HepG2 (cell line): ENCODE results near the gene OSBPL9. TPM values are rescaled to one million over a fixed set of nuclear protein-coding genes. Genes with fewer than 3 reads are reported as not detected.

Experiments
- ATAC-seq: fragments of 200-7000 bp; cut with Tn5 transposase; 3 replicates; pipeline ENCODE4 v1.9.1; 2020; ENCODE audit warnings: mild to moderate bottlenecking, moderate library complexity
- BruUV-seq: library from RNA; stranded (reverse); fragments of 400-500 nt; replicated peaks from 2 replicates; lab custom pipeline; 2021; lab: Mats Ljungman, UMichigan
- CTCF ChIA-PET: fragments of 300-600 bp; formaldehyde crosslinking; extraction: SDS; loops from one replicate; lab custom pipeline; 2021; ENCODE audit warnings: low total read pairs, inconsistent platforms, low intra/inter-chr PET ratio; lab: Yijun Ruan, JAX
- POLR2A ChIA-PET: fragments of 350-600 bp; sonication (Branson Sonifier 250); formaldehyde crosslinking; loops from one replicate; lab custom pipeline; 2020; ENCODE audit warnings: antibody characterized with exemption, inconsistent platforms; lab: Yijun Ruan, JAX
- DNase-seq: peaks from one replicate; pipeline ENCODE4 v3.0.0-alpha.2; 2015; ENCODE audit warnings: low spot score
- FAIRE-seq: peaks from 3 replicates; lab custom pipeline; 2011; peaks lifted over from hg19 to GRCh38; lab: Jason Lieb, UNC
- H2AFZ ChIP-seq: one replicate; pipeline ENCODE4 v1.6.1; 2011; ENCODE audit warnings: low read length, inconsistent platforms
- H3K27ac ChIP-seq: fragments of 300-600 bp; 3 replicates; pipeline ENCODE4 v1.8.0; 2011; ENCODE audit warnings: mixed run types, mild to moderate bottlenecking, mixed read lengths, low read length, inconsistent platforms; ENCODE audit not compliant: insufficient read depth; ENCODE audit errors: extremely low read length
- H3K27me3 ChIP-seq, 2 experiments: fragments of 200-600 bp in 1 of 2; 2 replicates in 1 of 2; 3 replicates in 1 of 2; pipeline versions ENCODE4 v1.6.0 to v1.8.0; 2011; ENCODE audit warnings: low read length in 2 of 2, mild to moderate bottlenecking in 2 of 2, moderate library complexity in 2 of 2, inconsistent platforms in 1 of 2; ENCODE audit not compliant: insufficient read depth in 2 of 2, control insufficient read depth in 1 of 2
- H3K36me3 ChIP-seq, 2 experiments: fragments of 200-600 bp in 1 of 2; replicated peaks in 1 of 2; 2 replicates in 1 of 2; 3 replicates in 1 of 2; pipeline versions ENCODE4 v1.5.1 to v1.8.0; 2011; ENCODE audit warnings: low read length in 2 of 2, inconsistent platforms in 1 of 2; ENCODE audit not compliant: insufficient read depth in 2 of 2, control insufficient read depth in 1 of 2
- H3K4me1 ChIP-seq: 2 replicates; pipeline ENCODE4 v1.5.1; 2012; ENCODE audit warnings: low read length, inconsistent platforms; ENCODE audit not compliant: insufficient read depth
- H3K4me2 ChIP-seq: 2 replicates; pipeline ENCODE4 v1.6.0; 2011; ENCODE audit warnings: low read depth, low read length, inconsistent platforms
- H3K4me3 ChIP-seq, 3 experiments: fragments of 200-600 bp in 1 of 3; sonication (generic), shearing (Covaris generic) in 1 of 3; replicated peaks in 1 of 3; 2 replicates each; pipeline ENCODE4 v1.5.1; 2011 to 2016; ENCODE audit warnings: low read length in 3 of 3, inconsistent platforms in 2 of 3, low read depth in 2 of 3, mild to moderate bottlenecking in 2 of 3, control low read depth in 1 of 3, mixed read lengths in 1 of 3; ENCODE audit not compliant: insufficient read depth in 1 of 3
- H3K79me2 ChIP-seq: one replicate; pipeline ENCODE4 v1.6.1; 2011; ENCODE audit warnings: low read length, inconsistent platforms; ENCODE audit not compliant: insufficient read depth
- H3K9ac ChIP-seq: 2 replicates; pipeline ENCODE4 v1.6.0; 2011; ENCODE audit warnings: mild to moderate bottlenecking, low read depth, low read length, inconsistent platforms; ENCODE audit not compliant: insufficient read depth
- H3K9me3 ChIP-seq: 2 replicates; pipeline ENCODE4 v1.5.1; 2012; ENCODE audit warnings: mild to moderate bottlenecking, low read length
- H4K20me1 ChIP-seq: 2 replicates; pipeline ENCODE4 v1.6.0; 2011; ENCODE audit warnings: inconsistent platforms, mild to moderate bottlenecking, low read length, moderate library complexity; ENCODE audit not compliant: insufficient read depth
- GMEB1 ChIP-seq: sonication (generic); formaldehyde crosslinking; IDR thresholded peaks from 2 replicates; pipeline ENCODE4 v1.5.1; 2020; ENCODE audit warnings: missing genetic modification reagents, mild to moderate bottlenecking, borderline replicate concordance
- HMG20B ChIP-seq: conservative IDR thresholded peaks from 2 replicates; pipeline ENCODE4 v1.6.1; 2016; ENCODE audit warnings: missing genetic modification reagents, missing compliant biosample characterization
- ISL2 ChIP-seq: sonication (generic); formaldehyde crosslinking; IDR thresholded peaks from 2 replicates; pipeline ENCODE4 v1.5.0; 2020; ENCODE audit warnings: missing genetic modification reagents
- KMT2A ChIP-seq: sonication (generic); formaldehyde crosslinking; IDR thresholded peaks from 2 replicates; pipeline ENCODE4 v1.4.0; 2020; ENCODE audit warnings: missing genetic modification reagents
- MEF2D ChIP-seq: sonication (generic); formaldehyde crosslinking; IDR thresholded peaks from 2 replicates; pipeline ENCODE4 v1.5.1; 2020; ENCODE audit warnings: mild to moderate bottlenecking, missing genetic modification reagents
- RBM22 ChIP-seq: fragments of 200-400 bp; formaldehyde crosslinking; optimal IDR thresholded peaks from 2 replicates; pipeline ENCODE3; 2017; ENCODE audit warnings: mild to moderate bottlenecking, low read length, moderate library complexity
- RBM39 ChIP-seq: fragments of 200-400 bp; formaldehyde crosslinking; IDR thresholded peaks from one replicate; pipeline ENCODE4 v1.6.1; 2018; ENCODE audit warnings: antibody characterized with exemption, mild to moderate bottlenecking, low read depth, low read length; ENCODE audit not compliant: poor library complexity, severe bottlenecking
- SAP130 ChIP-seq: IDR thresholded peaks from 2 replicates; pipeline ENCODE4 v1.6.1; 2016; ENCODE audit warnings: low read depth
- SRSF1 ChIP-seq: fragments of 200-400 bp; formaldehyde crosslinking; optimal IDR thresholded peaks from 2 replicates; pipeline ENCODE3; 2017; ENCODE audit warnings: mild to moderate bottlenecking, low read depth, low read length, moderate library complexity
- STAT5B ChIP-seq: sonication (generic); formaldehyde crosslinking; IDR thresholded peaks from 2 replicates; pipeline ENCODE4 v1.4.0; 2020; ENCODE audit warnings: missing genetic modification reagents
- TEAD2 ChIP-seq: sonication (generic); formaldehyde crosslinking; IDR thresholded peaks from 2 replicates; pipeline ENCODE4 v1.9.0; 2021; ENCODE audit warnings: missing genetic modification reagents
- ZC3H4 ChIP-seq: sonication (generic); formaldehyde crosslinking; IDR thresholded peaks from 2 replicates; pipeline ENCODE4 v1.4.0; 2020; ENCODE audit warnings: missing genetic modification reagents, borderline replicate concordance
- ZNF230 ChIP-seq: sonication (generic); formaldehyde crosslinking; IDR thresholded peaks from 2 replicates; pipeline ENCODE4 v1.4.0; 2020; ENCODE audit warnings: mild to moderate bottlenecking, missing genetic modification reagents
- ZNF256 ChIP-seq: sonication (generic); formaldehyde crosslinking; conservative IDR thresholded peaks from 2 replicates; pipeline ENCODE4 v1.4.0; 2020; ENCODE audit warnings: missing genetic modification reagents
- ZNF441 ChIP-seq: sonication (generic); formaldehyde crosslinking; IDR thresholded peaks from 2 replicates; pipeline ENCODE4 v1.7.0; 2021; ENCODE audit warnings: missing genetic modification reagents, borderline replicate concordance
- ZNF75D ChIP-seq: sonication (generic); formaldehyde crosslinking; IDR thresholded peaks from 2 replicates; pipeline ENCODE4 v1.8.1; 2023; ENCODE audit warnings: missing genetic modification reagents, mild to moderate bottlenecking, borderline replicate concordance
- ZNF878 ChIP-seq: sonication (generic); formaldehyde crosslinking; IDR thresholded peaks from 2 replicates; pipeline ENCODE4 v1.8.1; 2023; ENCODE audit warnings: mild to moderate bottlenecking, missing genetic modification reagents, moderate library complexity
- WGBS: methylation state at CpG from one replicate; pipeline ENCODE4 v1.1.6; 2017; ENCODE audit warnings: low lambda C conversion rate; 5-methylcytosine and 5-hydroxymethylcytosine counted together
- in situ Hi-C: cut with HindIII; loops from 2 replicates; pipeline ENCODE4 v1.10.0; 2017; ENCODE audit warnings: low pct_unique_long_range_greater_than_20kb; ENCODE audit not compliant: extremely low pct_ligation_motif_present
- intact Hi-C: fragments of 100-400 bp; cut with micrococcal nuclease; formaldehyde crosslinking; loops from one replicate; pipeline ENCODE4 v1.10.0; 2022; ENCODE audit not compliant: unreplicated experiment
- polyA plus RNA-seq, 8 experiments: library from polyadenylated mRNA; depleted of rRNA in 3 of 8; stranded (reverse) in 7 of 8; unstranded in 1 of 8; fragments of >200 nt; fragmentation: Illumina TruSeq in 4 of 8; extraction: Trizol in 4 of 8; gene quantifications; 2 replicates each; pipeline versions ENCODE4 v1.2.1 to v1.2.3, GENCODE V29; 2011 to 2016; ENCODE audit warnings: low read depth in 4 of 8, missing spikeins in 1 of 8, mixed read lengths in 1 of 8; ENCODE audit not compliant: insufficient read depth in 1 of 8
- total RNA-seq, 5 experiments: library from RNA; depleted of rRNA; stranded (reverse); fragments of >200 nt; fragmentation: Illumina TruSeq; extraction: Trizol; gene quantifications; 2 replicates each; pipeline ENCODE4 v1.2.3, GENCODE V29; 2016; ENCODE audit warnings: low read depth in 1 of 5
- TF ChIP-seq, protein P1 (sequence below): sonication (generic); formaldehyde crosslinking; IDR thresholded peaks from 2 replicates; pipeline ENCODE4 v1.8.1; 2023; ENCODE audit warnings: mild to moderate bottlenecking, missing genetic modification reagents

OSBPL9 gene
- total and polyA plus RNA-seq, 2 of the 13 experiments (the other 11 are each of a cell fraction or from before 2014, with no cell fraction given) = 83.6 to 142 TPM

- TF ChIP-seq ZNF256 (no peak), KMT2A (CRISPR knock-in tag) (no peak), RBM22 (peak; percentile 62), TEAD2 (CRISPR knock-in tag) (no peak), RBM39 (no peak), HMG20B (CRISPR knock-in tag) (no peak), MEF2D (no peak)
- no peaks in the 10 kb centered on the region for H3K79me2 ChIP-seq
- POLR2A ChIA-PET = no interaction called here
- no peak overlapping the region for H3K4me3 ChIP-seq
- H3K9ac ChIP-seq = no peak overlapping the region
- BruUV-seq = no TSS peak
- peaks cover 27 to 75% of the 10 kb centered on the region in 2 experiments for H3K36me3 ChIP-seq
- intact Hi-C loops = no loop called here
- no peaks in the 10 kb centered on the region for H3K27me3 ChIP-seq
- CTCF ChIA-PET = no interaction called here
- H3K9me3 ChIP-seq = no peaks in the 10 kb centered on the region
- no peaks in the 10 kb centered on the region; the same call in 1 of the 2 replicates for H4K20me1 ChIP-seq
- ATAC-seq = no peak
- DNase-seq = no peak
- WGBS = 100% methylated on average over 3 of the region's 3 CpGs
- no peak overlapping the region for H2AFZ ChIP-seq
- no peak for FAIRE-seq
- in situ Hi-C loops = no loop called here
- H3K4me1 ChIP-seq = no peaks in the 10 kb centered on the region
- H3K4me2 ChIP-seq = no peak overlapping the region
- no peak overlapping the region for H3K27ac ChIP-seq
These were observed 164.0 kb downstream of the OSBPL9 start for GRCh38 chr1:51780927-51781326.

DNA sequence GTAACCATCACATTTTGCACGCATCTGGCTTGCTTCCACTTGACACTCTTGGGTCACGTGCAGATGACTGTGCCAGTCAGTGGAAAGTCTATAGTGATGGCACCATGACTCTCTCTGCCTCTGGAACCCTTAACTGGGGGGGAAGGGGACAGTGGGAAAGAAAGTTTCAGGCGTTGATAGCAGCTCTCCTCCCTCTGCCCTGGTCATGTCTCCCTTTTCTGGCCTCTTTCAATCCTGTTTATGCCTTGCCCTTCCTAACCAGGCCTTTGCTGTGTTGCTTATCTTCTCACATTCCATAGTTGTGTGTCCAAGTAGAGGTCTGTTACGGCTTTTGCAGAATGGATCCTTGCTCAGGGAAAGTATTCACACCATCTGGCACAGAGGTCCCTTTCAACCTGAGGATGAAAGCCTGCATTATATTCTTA lies 168.1 kb downstream of the OSBPL9 start:
- H3K27ac ChIP-seq = no peak overlapping the region
- no peak overlapping the region for H3K9ac ChIP-seq
- intact Hi-C loops (no loop called here), in situ Hi-C loops (no loop called here)
- no TSS peak for BruUV-seq
- H3K36me3 ChIP-seq = peaks cover 39 to 80% of the 10 kb centered on the region in 2 experiments
- CTCF ChIA-PET = no interaction called here
- H4K20me1 ChIP-seq = no peaks in the 10 kb centered on the region
- FAIRE-seq = no peak
- DNase-seq = no peak
- no peaks in the 10 kb centered on the region for H3K79me2 ChIP-seq
- TF ChIP-seq ZNF230 (CRISPR knock-in tag) = no peak
- no peak for TF ChIP-seq ISL2
- TF ChIP-seq SAP130 (CRISPR knock-in tag) = no peak
- TF ChIP-seq ZNF75D (CRISPR knock-in tag) = no peak
- no peak for TF ChIP-seq ZC3H4
- no peak for TF ChIP-seq STAT5B
- TF ChIP-seq, protein P1, sequence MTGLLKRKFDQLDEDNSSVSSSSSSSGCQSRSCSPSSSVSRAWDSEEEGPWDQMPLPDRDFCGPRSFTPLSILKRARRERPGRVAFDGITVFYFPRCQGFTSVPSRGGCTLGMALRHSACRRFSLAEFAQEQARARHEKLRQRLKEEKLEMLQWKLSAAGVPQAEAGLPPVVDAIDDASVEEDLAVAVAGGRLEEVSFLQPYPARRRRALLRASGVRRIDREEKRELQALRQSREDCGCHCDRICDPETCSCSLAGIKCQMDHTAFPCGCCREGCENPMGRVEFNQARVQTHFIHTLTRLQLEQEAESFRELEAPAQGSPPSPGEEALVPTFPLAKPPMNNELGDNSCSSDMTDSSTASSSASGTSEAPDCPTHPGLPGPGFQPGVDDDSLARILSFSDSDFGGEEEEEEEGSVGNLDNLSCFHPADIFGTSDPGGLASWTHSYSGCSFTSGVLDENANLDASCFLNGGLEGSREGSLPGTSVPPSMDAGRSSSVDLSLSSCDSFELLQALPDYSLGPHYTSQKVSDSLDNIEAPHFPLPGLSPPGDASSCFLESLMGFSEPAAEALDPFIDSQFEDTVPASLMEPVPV (CRISPR knock-in tag) = no peak
- TF ChIP-seq ZNF441 (CRISPR knock-in tag) = no peak
- no peak for TF ChIP-seq SRSF1
- no peak for TF ChIP-seq ZNF878 (CRISPR knock-in tag)
- no peak for TF ChIP-seq GMEB1 (CRISPR knock-in tag)
- 98% methylated on average over 4 of the region's 4 CpGs for WGBS
- H3K27me3 ChIP-seq = no peaks in the 10 kb centered on the region
- no peaks in the 10 kb centered on the region for H3K4me1 ChIP-seq
- no peak; the same call in 1 of the 3 replicates for ATAC-seq
- H3K4me2 ChIP-seq = no peak overlapping the region
- no peak overlapping the region for H3K4me3 ChIP-seq
- H3K9me3 ChIP-seq = no peaks in the 10 kb centered on the region
- POLR2A ChIA-PET = no interaction called here
- no peak overlapping the region for H2AFZ ChIP-seq
